ENCODE results near the gene TK1.

- TF ChIP-seq POLR2A (IDR thresholded peaks at IDR 0.05) = no peak
- no peak for TF ChIP-seq EP300 (IDR thresholded peaks at IDR 0.05)
Observed at GRCh38 chr17:78146881-78147280, 40.0 kb downstream of the TK1 start.
